HG03378 (cell line): ENCODE data around the gene ANKRD13D.
"Not testable (repeated sequence)": the region's sequence is repeated elsewhere in the genome, so short reads cannot be mapped to it uniquely, and the experiment has no call there.

Experiments used
- ATAC-seq: cut with Tn5 transposase; IDR thresholded peaks from one replicate; pipeline ENCODE4 v1.9.1; 2021; ENCODE audit warnings: mild to moderate bottlenecking, moderate library complexity; ENCODE audit not compliant: unreplicated experiment

Gene ANKRD13D

GRCh38 chr11:67317205-67317887 lies 28.2 kb downstream of the ANKRD13D start:
- peak; percentile 77 for ATAC-seq

GRCh38 chr11:67317888-67318555 lies 28.9 kb downstream of the ANKRD13D start:
- peak; percentile 8 for ATAC-seq

GRCh38 chr11:67318876-67319275 lies 29.8 kb downstream of the ANKRD13D start:
- ATAC-seq, result not testable (repeated sequence)

GRCh38 chr11:67320011-67320410 lies 30.9 kb downstream of the ANKRD13D start:
- ATAC-seq, result no peak

- no peak for ATAC-seq
Measured at GRCh38 chr11:67320691-67321090, 31.6 kb downstream of the ANKRD13D start.

- ATAC-seq, result no peak
Measured at GRCh38 chr11:67321313-67321871, 32.3 kb downstream of the ANKRD13D start.

- ATAC-seq, result no peak
Measured at GRCh38 chr11:67322049-67322448, 32.9 kb downstream of the ANKRD13D start.

GRCh38 chr11:67323526-67323925 lies 34.4 kb downstream of the ANKRD13D start:
- ATAC-seq, result no peak

- no peak for ATAC-seq
Measured at GRCh38 chr11:67332081-67332691, 43.1 kb downstream of the ANKRD13D start.

- no peak for ATAC-seq
Measured at GRCh38 chr11:67337257-67337656, 48.2 kb downstream of the ANKRD13D start.

GRCh38 chr11:67344264-67344663 lies 55.2 kb downstream of the ANKRD13D start:
- no peak for ATAC-seq

GRCh38 chr11:67345247-67345919 lies 56.3 kb downstream of the ANKRD13D start:
- ATAC-seq, result no peak

GRCh38 chr11:67345920-67346819 lies 57.1 kb downstream of the ANKRD13D start:
- ATAC-seq, result no peak

GRCh38 chr11:67347964-67348749 lies 59.1 kb downstream of the ANKRD13D start:
- ATAC-seq, result no peak

GRCh38 chr11:67349036-67349435 lies 59.9 kb downstream of the ANKRD13D start:
- no peak for ATAC-seq

GRCh38 chr11:67349457-67349856 lies 60.4 kb downstream of the ANKRD13D start:
- no peak for ATAC-seq

GRCh38 chr11:67349928-67350465 lies 60.9 kb downstream of the ANKRD13D start:
- ATAC-seq, result no peak

- no peak for ATAC-seq
Measured at GRCh38 chr11:67351275-67352005, 62.3 kb downstream of the ANKRD13D start.
